ENCODE data around the gene LPP.

Gene LPP

GRCh38 chr3:188874576-188874975 is 720.6 kb downstream of the LPP start:
- no peak for DNase-seq

- DNase-seq, result no peak
Measured at GRCh38 chr3:188875413-188875812, 721.5 kb downstream of the LPP start.

- no peak for DNase-seq
Measured at GRCh38 chr3:188876370-188876769, 722.4 kb downstream of the LPP start.

- no peak for DNase-seq
Measured at GRCh38 chr3:188877381-188877780, 723.4 kb downstream of the LPP start.

GRCh38 chr3:188878076-188878475 is 724.1 kb downstream of the LPP start:
- DNase-seq, result no peak

- no peak for DNase-seq
Measured at GRCh38 chr3:188881954-188882641, 728.1 kb downstream of the LPP start.

- DNase-seq, result no peak
Measured at GRCh38 chr3:188884299-188885043, 730.5 kb downstream of the LPP start.

- no peak for DNase-seq
Measured at GRCh38 chr3:188888321-188889053, 734.5 kb downstream of the LPP start.

GRCh38 chr3:188889054-188889491 is 735.1 kb downstream of the LPP start:
- DNase-seq, result no peak

GRCh38 chr3:188890572-188891270 is 736.8 kb downstream of the LPP start:
- no peak for DNase-seq

GRCh38 chr3:188899881-188900280 is 745.9 kb downstream of the LPP start:
- no peak for DNase-seq

GRCh38 chr3:188900421-188900951 is 746.5 kb downstream of the LPP start:
- DNase-seq, result no peak

- DNase-seq, result no peak
Measured at GRCh38 chr3:188901126-188901525, 747.2 kb downstream of the LPP start.

- DNase-seq, result no peak
Measured at GRCh38 chr3:188901671-188902287, 747.8 kb downstream of the LPP start.

GRCh38 chr3:188904670-188905069 is 750.7 kb downstream of the LPP start:
- DNase-seq, result no peak

GRCh38 chr3:188905547-188905946 is 751.6 kb downstream of the LPP start:
- no peak for DNase-seq

- DNase-seq, result no peak
Measured at GRCh38 chr3:188906236-188906635, 752.3 kb downstream of the LPP start.

GRCh38 chr3:188908002-188908850 is 754.3 kb downstream of the LPP start:
- no peak for DNase-seq

GRCh38 chr3:188911026-188911850 is 757.3 kb downstream of the LPP start:
- no peak for DNase-seq

GRCh38 chr3:188913084-188913483 is 759.1 kb downstream of the LPP start:
- no peak for DNase-seq

- DNase-seq, result no peak
Measured at GRCh38 chr3:188914552-188914951, 760.6 kb downstream of the LPP start.
